DND-41 (cell line): ENCODE data around the gene RPTN.

Experiments
- EZH2 ChIP-seq: IDR thresholded peaks from 3 replicates; pipeline ENCODE4 v1.6.1; 2012; ENCODE audit warnings: borderline replicate concordance, low read depth, mild to moderate bottlenecking, moderate library complexity, low read length, inconsistent platforms; ENCODE audit not compliant: severe bottlenecking
- TF ChIP-seq, protein P1 (sequence below): IDR thresholded peaks from 2 replicates; pipeline ENCODE4 v1.5.1; 2012; ENCODE audit warnings: borderline replicate concordance, low read length, moderate library complexity, mild to moderate bottlenecking; ENCODE audit not compliant: poor library complexity, severe bottlenecking; ENCODE audit errors: extremely low read depth

DNA sequence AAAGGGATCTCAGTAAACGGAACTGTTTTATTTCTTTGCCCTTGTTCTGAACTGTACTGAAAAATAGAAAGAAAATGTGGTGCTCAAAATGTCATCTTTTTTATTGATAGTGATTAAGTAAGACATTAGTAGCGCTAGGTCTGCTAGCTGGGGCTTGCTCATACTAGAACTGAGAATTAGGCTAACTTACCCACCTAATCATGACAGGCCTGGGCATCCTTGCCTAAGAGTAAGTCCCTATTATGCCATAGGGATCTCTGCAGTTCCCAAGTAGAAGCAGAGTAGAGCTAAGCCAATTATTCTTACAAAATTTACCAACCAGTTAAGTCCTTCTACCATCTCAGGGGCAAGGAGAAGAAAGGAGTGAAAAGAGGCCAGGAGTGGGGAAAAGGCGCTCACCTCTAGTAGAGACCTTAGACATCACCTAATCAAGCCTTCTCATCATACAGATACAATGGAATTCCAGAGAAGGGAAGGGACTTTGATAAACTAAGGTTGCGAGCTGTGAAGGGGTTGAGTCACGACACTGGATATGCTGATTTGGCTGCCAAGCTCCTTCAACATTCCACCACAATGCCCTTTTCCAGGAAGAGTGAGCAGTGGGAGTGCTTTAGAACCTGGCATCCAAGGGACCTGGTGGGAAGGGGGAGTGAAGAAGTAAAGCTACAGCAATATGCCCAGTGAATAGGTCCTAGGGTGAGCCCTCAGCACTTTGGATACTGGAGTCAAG lies 27.7 kb upstream of the RPTN start:
- TF ChIP-seq, protein P1, sequence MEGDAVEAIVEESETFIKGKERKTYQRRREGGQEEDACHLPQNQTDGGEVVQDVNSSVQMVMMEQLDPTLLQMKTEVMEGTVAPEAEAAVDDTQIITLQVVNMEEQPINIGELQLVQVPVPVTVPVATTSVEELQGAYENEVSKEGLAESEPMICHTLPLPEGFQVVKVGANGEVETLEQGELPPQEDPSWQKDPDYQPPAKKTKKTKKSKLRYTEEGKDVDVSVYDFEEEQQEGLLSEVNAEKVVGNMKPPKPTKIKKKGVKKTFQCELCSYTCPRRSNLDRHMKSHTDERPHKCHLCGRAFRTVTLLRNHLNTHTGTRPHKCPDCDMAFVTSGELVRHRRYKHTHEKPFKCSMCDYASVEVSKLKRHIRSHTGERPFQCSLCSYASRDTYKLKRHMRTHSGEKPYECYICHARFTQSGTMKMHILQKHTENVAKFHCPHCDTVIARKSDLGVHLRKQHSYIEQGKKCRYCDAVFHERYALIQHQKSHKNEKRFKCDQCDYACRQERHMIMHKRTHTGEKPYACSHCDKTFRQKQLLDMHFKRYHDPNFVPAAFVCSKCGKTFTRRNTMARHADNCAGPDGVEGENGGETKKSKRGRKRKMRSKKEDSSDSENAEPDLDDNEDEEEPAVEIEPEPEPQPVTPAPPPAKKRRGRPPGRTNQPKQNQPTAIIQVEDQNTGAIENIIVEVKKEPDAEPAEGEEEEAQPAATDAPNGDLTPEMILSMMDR = no peak
- TF ChIP-seq EZH2 = no peak
